ENCODE data around the gene PPP1R3D. TPM values are rescaled to one million over a fixed set of nuclear protein-coding genes. Genes with fewer than 3 reads are reported as not detected.
A peak's percentile ranks its signal among the peaks of the same experiment; 100 is the strongest.

PPP1R3D gene
- total RNA-seq, 1 donor from 2014 or later: 4.5 TPM

DNA sequence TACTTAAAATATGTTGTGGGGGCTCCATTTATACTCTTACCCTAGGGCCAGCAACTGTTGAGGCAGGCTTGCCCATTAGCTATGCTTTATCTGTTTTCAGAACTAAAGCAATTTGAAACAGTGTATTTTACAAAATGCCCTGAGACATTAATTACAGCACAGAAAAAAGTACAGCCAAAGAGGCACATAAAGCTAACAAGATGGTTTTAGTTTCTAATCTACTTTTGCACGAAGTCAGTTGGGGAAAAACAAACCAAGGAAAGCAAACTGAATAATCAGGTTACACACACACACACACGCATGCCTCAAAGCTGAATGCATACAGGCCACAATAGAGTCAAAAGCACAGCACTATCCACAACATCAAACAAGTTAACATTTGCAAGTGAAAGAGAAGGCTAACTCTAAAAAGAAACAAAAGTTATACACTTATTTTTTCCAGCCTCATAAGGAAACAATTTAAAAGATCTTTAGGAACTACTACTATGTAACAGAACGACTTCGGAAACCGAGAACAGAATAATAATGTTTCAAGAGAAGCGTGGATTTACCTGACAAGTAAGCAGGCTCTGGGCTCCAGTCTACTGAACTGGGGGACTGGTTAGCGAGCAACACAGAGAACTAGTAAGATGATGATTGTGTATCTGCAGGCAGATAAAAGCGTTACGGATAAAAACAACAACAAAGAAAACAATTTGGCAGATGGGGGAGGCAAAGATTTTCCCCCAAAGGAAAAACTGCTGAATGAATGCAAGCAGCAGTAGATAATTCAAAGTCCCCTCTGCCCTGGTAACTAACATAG, 8.4 kb downstream of the PPP1R3D start:
- TF ChIP-seq CTCF (IDR thresholded peaks at IDR 0.05; ENCODE audit: unreplicated experiment): no peak
- Mint-ChIP-seq H3K27ac (peak overlapping the region; percentile 37), H3K27me3 (ENCODE audit: low read depth) (no peaks in the 10 kb centered on the region), H3K36me3 (no peaks in the 10 kb centered on the region), H3K4me1 (peaks cover 23% of the 10 kb centered on the region), H3K4me3 (peak overlapping the region; percentile 65), H3K9me3 (no peaks in the 10 kb centered on the region)
- no peak for DNase-seq (ENCODE audit: low spot score in 2 of 2, unreplicated experiment in 2 of 2)

DNA sequence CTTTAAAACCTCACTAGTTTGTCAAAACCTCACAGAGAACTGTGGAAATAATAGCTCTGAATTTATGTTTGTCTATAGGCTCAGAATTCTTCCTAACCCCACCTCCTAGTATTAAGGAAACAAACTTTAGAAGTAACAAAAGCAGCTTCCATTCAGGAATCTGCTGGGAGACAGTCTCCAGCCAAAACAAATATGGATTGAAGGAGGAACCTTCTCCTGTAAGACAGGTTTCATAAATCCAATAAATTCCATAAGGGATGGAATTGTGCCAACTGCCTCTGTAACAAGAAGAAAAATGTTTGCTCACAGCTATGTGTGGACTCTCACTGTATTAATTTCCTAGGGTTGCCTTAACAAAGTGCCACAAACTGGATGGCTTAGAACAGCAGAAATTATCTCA, 14.2 kb downstream of the PPP1R3D start:
- Mint-ChIP-seq H3K27ac (peak overlapping the region; percentile 84), H3K36me3 (no peaks in the 10 kb centered on the region), H3K27me3 (ENCODE audit: low read depth) (no peaks in the 10 kb centered on the region), H3K4me1 (peaks cover 38% of the 10 kb centered on the region), H3K4me3 (no peak overlapping the region), H3K9me3 (no peaks in the 10 kb centered on the region)
- no peak for DNase-seq (ENCODE audit: low spot score in 2 of 2, unreplicated experiment in 2 of 2)
- TF ChIP-seq CTCF (IDR thresholded peaks at IDR 0.05; ENCODE audit: unreplicated experiment): no peak

DNA sequence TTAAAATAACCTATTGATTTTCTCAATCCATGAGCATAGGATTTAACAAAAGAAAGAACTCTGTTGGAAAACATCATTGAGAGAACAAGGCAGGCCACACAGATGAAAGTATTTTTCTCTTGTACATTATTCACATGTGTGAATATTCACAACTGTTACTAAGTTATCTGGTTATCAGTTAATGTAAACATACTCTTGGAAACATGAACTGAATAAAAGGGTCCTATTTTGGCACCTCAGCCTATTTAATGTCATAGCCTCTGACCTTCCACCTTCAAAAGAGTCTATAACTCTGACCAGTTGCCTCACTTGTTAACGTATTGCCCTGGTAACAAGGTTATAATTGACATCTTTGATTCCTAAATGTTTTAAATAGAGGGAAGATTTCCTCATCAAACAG, 14.7 kb downstream of the PPP1R3D start:
- no peak overlapping the region for H3K4me3 Mint-ChIP-seq
- no peaks in the 10 kb centered on the region for H3K36me3 Mint-ChIP-seq
- no peak for TF ChIP-seq CTCF (IDR thresholded peaks at IDR 0.05; ENCODE audit: unreplicated experiment)

GRCh38 chr20:59923514-59923913, 16.6 kb downstream of the PPP1R3D start:
- Mint-ChIP-seq H3K27me3 (ENCODE audit: low read depth) (no peaks in the 10 kb centered on the region), H3K9me3 (no peaks in the 10 kb centered on the region), H3K27ac (no peak overlapping the region), H3K4me1 (peaks cover 33% of the 10 kb centered on the region), H3K36me3 (no peaks in the 10 kb centered on the region), H3K4me3 (no peak overlapping the region)
- no peak for DNase-seq (ENCODE audit: low spot score in 2 of 2, unreplicated experiment in 2 of 2)
- TF ChIP-seq CTCF (IDR thresholded peaks at IDR 0.05; ENCODE audit: unreplicated experiment): no peak

More for the DNA sequence above, 14.7 kb downstream of the PPP1R3D start:
- Mint-ChIP-seq H3K9me3 (no peaks in the 10 kb centered on the region), H3K27me3 (ENCODE audit: low read depth) (no peaks in the 10 kb centered on the region), H3K4me1 (peaks cover 38% of the 10 kb centered on the region), H3K27ac (peak overlapping the region; percentile 84)
- no peak for DNase-seq (ENCODE audit: low spot score in 2 of 2, unreplicated experiment in 2 of 2)

DNA sequence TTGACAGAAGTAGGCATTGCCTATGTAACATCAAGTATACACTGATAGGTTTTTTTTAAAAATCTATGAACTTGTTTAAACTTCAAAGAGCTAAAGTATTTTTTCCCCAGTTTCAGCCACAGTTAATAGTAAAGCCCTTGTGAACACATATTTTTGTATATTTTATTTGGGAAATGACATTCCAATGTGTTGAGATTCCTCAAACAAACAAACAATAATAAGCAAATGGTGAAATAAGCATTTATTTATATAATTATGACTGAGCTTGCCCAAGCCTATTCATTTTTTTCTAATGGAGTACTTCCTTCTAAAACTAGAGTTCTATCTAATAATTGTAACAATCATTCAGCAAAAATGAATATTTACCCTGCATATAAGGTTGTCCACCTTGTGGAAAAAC, 19.2 kb downstream of the PPP1R3D start:
- H3K9me3 Mint-ChIP-seq: no peaks in the 10 kb centered on the region
- DNase-seq (ENCODE audit: low spot score in 2 of 2, unreplicated experiment in 2 of 2): no peak
- no peaks in the 10 kb centered on the region for H3K27me3 Mint-ChIP-seq (ENCODE audit: low read depth)

More for the DNA sequence above, 19.2 kb downstream of the PPP1R3D start:
- no peaks in the 10 kb centered on the region for H3K36me3 Mint-ChIP-seq
- peaks cover 19% of the 10 kb centered on the region for H3K4me1 Mint-ChIP-seq
- no peak overlapping the region for H3K4me3 Mint-ChIP-seq
- TF ChIP-seq CTCF (IDR thresholded peaks at IDR 0.05; ENCODE audit: unreplicated experiment): peak; percentile 19
- H3K27ac Mint-ChIP-seq: no peak overlapping the region
